ENCODE measurements around the gene UNC13C.

The UNC13C gene

GRCh38 chr15:54605043-54605442 is 626.8 kb downstream of the UNC13C start:
- TF ChIP-seq, protein P1, sequence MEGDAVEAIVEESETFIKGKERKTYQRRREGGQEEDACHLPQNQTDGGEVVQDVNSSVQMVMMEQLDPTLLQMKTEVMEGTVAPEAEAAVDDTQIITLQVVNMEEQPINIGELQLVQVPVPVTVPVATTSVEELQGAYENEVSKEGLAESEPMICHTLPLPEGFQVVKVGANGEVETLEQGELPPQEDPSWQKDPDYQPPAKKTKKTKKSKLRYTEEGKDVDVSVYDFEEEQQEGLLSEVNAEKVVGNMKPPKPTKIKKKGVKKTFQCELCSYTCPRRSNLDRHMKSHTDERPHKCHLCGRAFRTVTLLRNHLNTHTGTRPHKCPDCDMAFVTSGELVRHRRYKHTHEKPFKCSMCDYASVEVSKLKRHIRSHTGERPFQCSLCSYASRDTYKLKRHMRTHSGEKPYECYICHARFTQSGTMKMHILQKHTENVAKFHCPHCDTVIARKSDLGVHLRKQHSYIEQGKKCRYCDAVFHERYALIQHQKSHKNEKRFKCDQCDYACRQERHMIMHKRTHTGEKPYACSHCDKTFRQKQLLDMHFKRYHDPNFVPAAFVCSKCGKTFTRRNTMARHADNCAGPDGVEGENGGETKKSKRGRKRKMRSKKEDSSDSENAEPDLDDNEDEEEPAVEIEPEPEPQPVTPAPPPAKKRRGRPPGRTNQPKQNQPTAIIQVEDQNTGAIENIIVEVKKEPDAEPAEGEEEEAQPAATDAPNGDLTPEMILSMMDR (IDR thresholded peaks at IDR 0.05; ENCODE audit: insufficient read depth, missing control alignments): no peak
- DNase-seq (ENCODE audit: insufficient read length, low spot score): no peak
- FAIRE-seq: no peak

DNA sequence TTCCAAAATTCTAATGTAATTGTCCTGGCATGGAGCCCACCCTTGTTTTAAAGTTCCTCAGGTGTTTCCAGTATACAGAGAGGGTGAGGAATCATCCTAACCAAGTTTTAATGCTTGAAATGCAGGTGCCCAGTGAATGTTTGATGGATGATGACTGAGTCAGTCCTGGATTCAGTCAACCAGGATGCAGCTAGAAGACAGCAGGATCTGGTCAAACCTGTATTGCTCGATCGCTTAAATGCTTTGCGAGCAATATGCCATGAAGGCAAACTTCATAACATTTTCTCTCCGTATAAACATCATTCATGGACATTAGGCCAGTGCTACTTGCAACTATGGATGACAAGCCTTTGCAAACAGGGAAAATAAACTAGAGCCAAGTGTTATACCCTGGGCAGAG is 627.3 kb downstream of the UNC13C start:
- no peak for FAIRE-seq
- TF ChIP-seq, protein P1 (IDR thresholded peaks at IDR 0.05; ENCODE audit: insufficient read depth, missing control alignments): no peak
- no peak for DNase-seq (ENCODE audit: insufficient read length, low spot score)

DNA sequence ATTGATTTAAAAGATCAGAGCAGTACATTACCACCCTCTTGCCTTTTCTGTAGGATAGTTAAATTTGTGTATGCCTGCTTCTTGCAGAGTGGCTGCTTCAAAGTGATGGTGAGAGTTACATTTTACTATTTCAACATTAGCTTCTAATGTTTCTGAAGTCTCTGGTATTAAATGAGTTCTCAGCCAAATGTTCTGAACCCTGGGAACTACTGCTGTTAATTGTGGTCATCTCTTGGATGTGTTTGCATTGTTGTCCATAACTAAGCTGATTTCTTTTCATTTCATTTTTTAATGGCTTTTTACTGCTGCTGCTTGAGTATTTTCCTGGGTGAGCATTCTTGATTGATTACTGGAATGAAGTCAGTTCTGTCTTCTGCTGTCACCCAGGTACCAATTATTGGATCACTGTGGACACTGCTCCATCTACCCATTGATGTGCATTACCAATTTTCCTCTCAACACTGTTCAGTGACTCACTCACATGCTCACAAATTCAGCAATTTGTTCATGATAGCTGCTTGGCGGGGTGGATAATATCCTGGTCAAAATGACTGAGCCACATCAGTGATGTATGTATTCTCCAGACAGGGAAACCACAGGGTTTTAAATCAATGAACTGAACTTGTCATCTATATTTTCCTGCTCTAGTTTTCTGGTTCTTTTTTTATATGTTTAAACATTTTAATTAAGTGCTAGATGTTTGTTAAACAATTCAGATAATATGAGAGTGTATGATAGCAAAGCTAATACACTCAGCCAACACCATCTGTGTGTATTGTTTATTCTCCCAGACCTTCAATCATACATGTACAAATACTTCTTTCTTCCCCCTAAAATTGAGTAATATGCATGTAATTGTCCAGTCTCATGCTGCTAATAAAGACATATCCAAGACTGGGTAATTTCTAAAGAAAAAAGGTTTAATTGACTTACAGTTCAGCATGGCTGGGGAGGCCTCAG is 630.9 kb downstream of the UNC13C start:
- peak; percentile 21 for FAIRE-seq
- TF ChIP-seq, protein P1 (IDR thresholded peaks at IDR 0.05; ENCODE audit: insufficient read depth, missing control alignments): no peak
- no peak for DNase-seq (ENCODE audit: insufficient read length, low spot score)

- TF ChIP-seq, protein P1 (IDR thresholded peaks at IDR 0.05; ENCODE audit: insufficient read depth, missing control alignments): no peak
- no peak for DNase-seq (ENCODE audit: insufficient read length, low spot score)
- peak; percentile 60 for FAIRE-seq
These were observed 639.9 kb downstream of the UNC13C start for GRCh38 chr15:54618120-54618519.

DNA sequence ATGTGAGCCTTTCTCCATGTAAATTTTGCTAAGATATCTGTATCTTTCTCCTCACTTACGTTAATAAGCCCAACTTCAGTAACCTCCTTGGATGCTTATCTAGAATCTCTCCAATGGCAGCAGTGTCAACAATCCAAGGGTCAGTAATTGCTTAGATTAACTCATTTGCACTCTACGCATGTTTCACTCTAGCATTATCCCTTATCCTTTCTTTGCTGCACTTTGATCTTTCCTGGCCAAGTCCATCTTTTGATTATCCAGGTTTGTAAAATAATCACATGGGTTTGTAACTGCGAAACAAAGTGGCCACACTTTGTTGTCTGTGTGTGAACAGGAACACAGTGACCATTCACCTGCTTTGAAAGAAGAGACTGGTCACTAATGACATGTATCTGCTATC is 640.9 kb downstream of the UNC13C start:
- no peak for FAIRE-seq
- DNase-seq (ENCODE audit: insufficient read length, low spot score): no peak
- TF ChIP-seq, protein P1 (IDR thresholded peaks at IDR 0.05; ENCODE audit: insufficient read depth, missing control alignments): no peak

- TF ChIP-seq, protein P1 (IDR thresholded peaks at IDR 0.05; ENCODE audit: insufficient read depth, missing control alignments): no peak
- FAIRE-seq: no peak
These were observed 642.7 kb downstream of the UNC13C start for GRCh38 chr15:54620916-54621315.

DNA sequence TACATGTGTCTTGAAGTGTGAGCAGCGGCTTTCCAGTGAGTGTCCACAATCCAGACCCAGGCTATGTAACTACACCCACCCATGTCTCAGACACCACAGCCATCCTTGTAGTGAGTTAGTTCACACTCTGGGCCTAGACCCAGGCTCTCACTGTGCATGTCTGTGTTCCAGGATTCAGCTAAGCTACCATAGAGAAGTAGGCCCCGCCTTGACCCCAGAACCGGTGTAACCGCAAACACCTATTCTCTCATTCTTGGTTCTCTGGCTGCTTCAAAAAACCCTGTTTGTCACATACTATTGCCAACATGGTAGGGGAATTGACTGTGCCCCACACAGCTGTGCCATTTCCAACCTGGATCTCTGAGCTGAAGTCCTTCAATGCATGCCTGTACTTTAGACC is 657.9 kb downstream of the UNC13C start:
- FAIRE-seq (no peak), DNase-seq (ENCODE audit: insufficient read length, low spot score) (no peak)
- TF ChIP-seq, protein P1 (IDR thresholded peaks at IDR 0.05; ENCODE audit: insufficient read depth, missing control alignments): no peak

More at GRCh38 chr15:54620916-54621315, 642.7 kb downstream of the UNC13C start:
- no peak for DNase-seq (ENCODE audit: insufficient read length, low spot score)

All from D721Med (cell line).